Skeletal muscle cell (primary cell): Measurements from ENCODE around the gene DNPEP.
A peak's percentile ranks its signal among the peaks of the same experiment; 100 is the strongest.
"Not testable (repeated sequence)": the region's sequence is repeated elsewhere in the genome, so short reads cannot be mapped to it uniquely, and the experiment has no call there.

Experiments used
- DNase-seq: peaks from one replicate; pipeline ENCODE4 v3.0.0-alpha.2; 2010; ENCODE audit warnings: low read depth
- H3K4me3 ChIP-seq: 2 replicates; pipeline ENCODE4 v1.5.1; 2011; ENCODE audit warnings: low read depth, mild to moderate bottlenecking, control low read depth, low read length, moderate library complexity

DNPEP gene

GRCh38 chr2:219420687-219421086 is 33.0 kb upstream of the DNPEP start:
- DNase-seq: no peak
- peak overlapping the region; percentile 60 for H3K4me3 ChIP-seq

GRCh38 chr2:219419331-219420197 is 31.9 kb upstream of the DNPEP start:
- peak overlapping the region; percentile 60 for H3K4me3 ChIP-seq
- no peak for DNase-seq

- H3K4me3 ChIP-seq: peak overlapping the region; percentile 60
These were observed 31.3 kb upstream of the DNPEP start for GRCh38 chr2:219419012-219419324.

GRCh38 chr2:219418155-219419011 is 30.7 kb upstream of the DNPEP start, which contains the start of gene DES:
DES (plus strand) TSS chr2:219418377; CDS start chr2:219418463, 86 bp downstream.
- DNase-seq: no peak
- H3K4me3 ChIP-seq: peak within 1 kb of the TSS; percentile 60

More at GRCh38 chr2:219419012-219419324, 31.3 kb upstream of the DNPEP start:
- no peak for DNase-seq

- H3K4me3 ChIP-seq: no peak overlapping the region
- no peak for DNase-seq
These were observed 29.7 kb upstream of the DNPEP start for GRCh38 chr2:219417374-219417773.

DNA sequence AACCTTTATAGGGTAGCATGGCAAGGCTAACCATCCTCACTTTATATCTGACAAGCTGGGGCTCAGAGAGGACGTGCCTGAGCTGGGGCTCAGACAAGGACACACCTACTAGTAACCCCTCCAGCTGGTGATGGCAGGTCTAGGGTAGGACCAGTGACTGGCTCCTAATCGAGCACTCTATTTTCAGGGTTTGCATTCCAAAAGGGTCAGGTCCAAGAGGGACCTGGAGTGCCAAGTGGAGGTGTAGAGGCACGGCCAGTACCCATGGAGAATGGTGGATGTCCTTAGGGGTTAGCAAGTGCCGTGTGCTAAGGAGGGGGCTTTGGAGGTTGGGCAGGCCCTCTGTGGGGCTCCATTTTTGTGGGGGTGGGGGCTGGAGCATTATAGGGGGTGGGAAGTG is 29.2 kb upstream of the DNPEP start:
- no peak for DNase-seq
- no peak overlapping the region for H3K4me3 ChIP-seq

GRCh38 chr2:219416235-219416602 is 28.5 kb upstream of the DNPEP start:
- no peak for DNase-seq
- no peak overlapping the region for H3K4me3 ChIP-seq

DNA sequence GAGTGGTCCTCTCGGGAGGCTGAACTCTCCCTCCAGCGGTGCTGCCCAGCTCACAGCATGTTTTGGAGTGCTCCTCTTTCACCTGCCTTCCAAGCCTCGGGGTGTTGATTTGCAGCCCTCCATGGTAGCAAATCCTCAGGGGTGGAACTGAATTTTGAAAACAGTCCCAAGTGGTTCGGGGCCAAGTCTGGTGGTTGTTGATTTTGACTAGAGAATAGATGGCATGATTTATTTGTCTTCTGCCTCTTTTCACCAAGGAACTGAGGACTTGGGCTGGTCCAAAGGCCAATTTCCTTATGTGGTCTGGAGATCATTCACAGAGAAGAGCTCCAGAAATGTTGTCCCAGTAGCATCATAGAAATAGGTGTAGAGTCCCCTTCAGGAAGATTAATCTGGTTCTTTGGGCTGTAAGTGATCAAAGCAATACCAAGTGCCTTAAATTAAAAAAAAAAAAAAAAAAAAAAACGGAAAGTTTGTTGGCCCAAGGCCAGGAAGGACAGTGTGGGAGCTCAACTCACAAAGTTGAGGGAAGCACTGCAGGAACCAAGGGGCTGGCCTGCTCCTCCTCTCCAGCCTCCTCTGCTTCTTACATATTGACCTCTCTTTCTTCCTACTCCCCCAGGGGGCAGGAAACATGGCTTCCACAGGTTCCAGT is 28.0 kb upstream of the DNPEP start:
- no peak overlapping the region for H3K4me3 ChIP-seq
- no peak for DNase-seq

DNA sequence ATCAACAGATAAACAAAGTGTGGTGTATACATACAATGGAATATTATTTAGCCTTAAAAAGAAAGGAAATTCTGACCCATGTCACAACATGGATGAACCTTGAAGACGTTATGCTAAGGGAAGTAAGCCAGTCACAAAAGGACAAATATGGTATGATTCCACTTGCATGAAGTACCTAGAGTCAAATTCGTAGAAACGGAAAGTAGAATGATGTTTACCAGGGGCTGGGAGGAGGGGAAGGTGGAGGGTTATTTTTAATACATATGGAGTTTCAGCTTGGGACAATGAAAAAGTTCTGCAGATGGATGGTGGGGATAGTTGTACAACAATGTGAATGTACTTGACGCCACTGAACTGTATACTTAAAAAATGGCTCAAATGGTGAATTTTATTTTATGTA is 27.1 kb upstream of the DNPEP start:
- DNase-seq: no peak
- no peak overlapping the region for H3K4me3 ChIP-seq

DNA sequence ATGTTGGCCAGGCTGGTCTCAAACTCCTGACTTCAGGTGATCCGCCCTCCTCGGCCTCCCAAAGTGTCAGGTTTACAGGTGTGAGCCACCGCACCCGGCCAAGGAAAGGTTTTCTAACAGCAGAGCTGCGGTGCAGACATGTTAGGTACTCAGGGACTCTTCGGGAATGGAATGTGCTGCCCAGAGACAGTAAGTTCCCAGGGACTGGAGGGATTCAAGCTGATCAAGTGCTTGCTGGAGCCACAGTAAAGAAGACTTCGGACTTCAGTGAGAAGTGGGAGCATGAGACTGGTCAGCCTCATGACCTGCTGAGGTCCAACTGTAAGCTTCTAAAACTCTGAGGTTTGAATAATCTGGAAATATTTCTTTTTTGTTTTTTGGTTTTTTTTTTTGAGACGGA is 22.7 kb upstream of the DNPEP start:
- no peak overlapping the region for H3K4me3 ChIP-seq
- DNase-seq: no peak

- DNase-seq: no peak
- no peak overlapping the region for H3K4me3 ChIP-seq
These were observed 21.9 kb upstream of the DNPEP start for GRCh38 chr2:219409619-219410018.

- H3K4me3 ChIP-seq: no peak overlapping the region
- no peak for DNase-seq
These were observed 20.9 kb upstream of the DNPEP start for GRCh38 chr2:219408631-219409030.

DNA sequence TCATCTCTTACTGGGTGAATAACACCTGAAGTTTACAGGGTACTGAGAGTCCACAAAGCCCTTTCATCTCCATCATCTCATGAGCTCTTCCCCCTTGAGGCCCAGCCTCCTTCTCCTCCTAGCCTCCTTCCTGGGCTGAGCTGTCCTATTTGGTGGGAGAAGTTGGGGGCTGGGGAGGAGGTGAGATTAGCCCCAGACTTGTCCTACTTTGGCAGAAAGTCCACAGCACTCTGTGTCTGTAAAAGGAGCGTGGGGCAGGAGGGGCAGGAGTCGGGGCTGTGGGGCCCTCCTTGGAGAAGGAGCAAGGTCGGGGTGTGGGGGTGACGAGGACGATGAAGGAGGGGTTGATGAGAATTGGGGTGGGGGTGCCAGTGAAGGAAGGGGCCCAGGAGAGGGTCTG is 20.5 kb upstream of the DNPEP start:
- no peak for DNase-seq
- no peak overlapping the region for H3K4me3 ChIP-seq

- not testable (repeated sequence) for H3K4me3 ChIP-seq, DNase-seq
These were observed 19.6 kb upstream of the DNPEP start for GRCh38 chr2:219407343-219407742.

DNA sequence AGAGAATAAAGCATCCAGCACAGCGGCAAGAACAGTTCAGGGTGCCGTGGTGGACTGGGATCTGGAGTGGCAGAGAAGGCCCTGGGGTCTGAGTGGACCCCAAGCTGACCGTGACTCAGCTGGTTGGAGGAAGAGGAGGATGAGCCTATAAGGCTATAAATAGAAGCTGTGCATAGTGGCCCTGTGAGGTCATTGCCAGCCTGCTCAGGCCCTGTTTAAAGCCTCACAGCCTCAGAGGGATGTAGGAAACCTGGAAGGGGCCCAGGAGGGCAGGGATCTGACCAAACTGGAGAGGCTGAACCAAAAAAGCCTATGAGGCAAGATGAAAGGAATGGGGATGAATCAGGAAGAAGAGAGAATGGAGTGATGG is 19.1 kb upstream of the DNPEP start:
- DNase-seq: peak; percentile 81
- H3K4me3 ChIP-seq: no peak overlapping the region

DNA sequence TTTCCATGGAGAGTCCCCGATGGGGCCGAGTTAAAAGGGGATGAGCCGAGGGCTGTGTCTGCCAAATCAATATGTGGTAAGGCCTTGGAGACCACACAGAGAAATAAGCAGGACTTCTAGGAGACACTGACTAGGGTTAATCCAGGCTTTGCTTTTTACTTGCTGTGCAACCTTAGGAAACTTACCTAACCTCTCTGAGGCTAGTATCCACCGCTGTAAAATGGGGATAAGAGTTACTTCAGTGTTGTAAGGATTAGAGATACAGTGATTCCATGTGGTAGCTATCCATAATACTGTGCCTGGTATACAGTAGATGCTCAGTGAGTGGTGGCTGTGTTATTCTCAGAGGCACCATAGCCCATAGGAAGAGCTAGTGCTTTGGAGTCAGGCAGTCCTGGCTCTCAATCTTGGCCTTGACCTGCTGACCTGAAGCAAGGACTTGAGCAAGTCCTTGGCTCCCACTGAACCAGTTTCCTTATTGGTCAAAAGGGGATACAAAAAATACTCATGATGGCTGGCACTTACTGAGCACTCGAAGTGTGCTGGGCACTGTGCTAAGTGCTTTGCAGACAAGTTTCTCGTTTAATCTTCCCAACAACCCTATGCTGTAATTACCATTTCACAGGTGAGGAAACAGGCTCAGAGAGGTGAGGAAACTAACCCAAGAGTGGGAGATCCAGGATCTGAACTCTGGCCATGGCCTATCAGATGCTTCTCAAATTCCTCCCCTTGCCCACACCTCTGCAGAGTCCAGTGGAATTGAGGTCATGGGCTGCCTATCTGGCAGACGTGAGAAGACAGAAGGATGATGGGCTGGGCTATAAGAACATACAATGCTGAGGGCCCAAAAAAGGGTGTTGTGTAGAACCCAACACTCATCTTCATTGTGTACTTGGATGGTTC is 18.5 kb upstream of the DNPEP start:
- no peak for DNase-seq
- H3K4me3 ChIP-seq: no peak overlapping the region

- no peak overlapping the region for H3K4me3 ChIP-seq
- DNase-seq: no peak
These were observed 17.7 kb upstream of the DNPEP start for GRCh38 chr2:219405451-219405850.

GRCh38 chr2:219404954-219405353 is 17.2 kb upstream of the DNPEP start:
- no peak overlapping the region for H3K4me3 ChIP-seq
- no peak for DNase-seq

- no peak overlapping the region for H3K4me3 ChIP-seq
- no peak for DNase-seq
These were observed 16.7 kb upstream of the DNPEP start for GRCh38 chr2:219404291-219404910.
